ENCODE measurements around the gene MBOAT2. TPM values are rescaled to one million over a fixed set of nuclear protein-coding genes. Genes with fewer than 3 reads are reported as not detected.

MBOAT2 gene
- total RNA-seq, 4 donors from 2014 or later: 20.0 to 83.0 (median 30.3) TPM

DNA sequence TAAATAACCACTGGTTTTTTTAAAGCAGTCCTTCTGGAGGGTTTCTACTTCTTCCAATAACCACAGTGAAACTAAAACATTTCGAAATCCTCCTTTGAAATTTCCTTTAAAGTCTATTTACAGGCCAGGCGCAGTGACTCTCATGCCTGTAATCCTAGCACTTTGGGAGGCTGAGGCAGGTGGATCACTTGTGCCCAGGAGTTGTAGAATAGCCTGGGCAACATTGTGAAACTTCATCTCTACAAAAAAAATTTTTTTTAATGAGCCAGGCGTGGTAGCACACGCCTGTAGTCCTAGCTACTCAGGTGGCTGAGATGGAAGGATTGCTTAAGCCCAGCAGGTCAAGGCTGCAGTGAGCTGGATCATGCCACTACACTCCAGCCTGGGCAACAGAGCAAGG lies 181.3 kb downstream of the MBOAT2 start:
- Histone ChIP-seq H3K36me3 (no peaks in the 10 kb centered on the region), H3K27me3 (no peaks in the 10 kb centered on the region), H3K27ac (peak overlapping the region; percentile 57 to 62), H3K4me1 (no peaks in the 10 kb centered on the region), H3K4me3 (no peak overlapping the region), H3K9me3 (no peaks in the 10 kb centered on the region)
- no peak for DNase-seq
- intact Hi-C loops (cut with DNase I; ENCODE audit: low total_unique reads): no loop called here
- TF ChIP-seq POLR2A (IDR thresholded peaks at IDR 0.05) (no peak), CTCF (IDR thresholded peaks at IDR 0.05) (no peak)

DNA sequence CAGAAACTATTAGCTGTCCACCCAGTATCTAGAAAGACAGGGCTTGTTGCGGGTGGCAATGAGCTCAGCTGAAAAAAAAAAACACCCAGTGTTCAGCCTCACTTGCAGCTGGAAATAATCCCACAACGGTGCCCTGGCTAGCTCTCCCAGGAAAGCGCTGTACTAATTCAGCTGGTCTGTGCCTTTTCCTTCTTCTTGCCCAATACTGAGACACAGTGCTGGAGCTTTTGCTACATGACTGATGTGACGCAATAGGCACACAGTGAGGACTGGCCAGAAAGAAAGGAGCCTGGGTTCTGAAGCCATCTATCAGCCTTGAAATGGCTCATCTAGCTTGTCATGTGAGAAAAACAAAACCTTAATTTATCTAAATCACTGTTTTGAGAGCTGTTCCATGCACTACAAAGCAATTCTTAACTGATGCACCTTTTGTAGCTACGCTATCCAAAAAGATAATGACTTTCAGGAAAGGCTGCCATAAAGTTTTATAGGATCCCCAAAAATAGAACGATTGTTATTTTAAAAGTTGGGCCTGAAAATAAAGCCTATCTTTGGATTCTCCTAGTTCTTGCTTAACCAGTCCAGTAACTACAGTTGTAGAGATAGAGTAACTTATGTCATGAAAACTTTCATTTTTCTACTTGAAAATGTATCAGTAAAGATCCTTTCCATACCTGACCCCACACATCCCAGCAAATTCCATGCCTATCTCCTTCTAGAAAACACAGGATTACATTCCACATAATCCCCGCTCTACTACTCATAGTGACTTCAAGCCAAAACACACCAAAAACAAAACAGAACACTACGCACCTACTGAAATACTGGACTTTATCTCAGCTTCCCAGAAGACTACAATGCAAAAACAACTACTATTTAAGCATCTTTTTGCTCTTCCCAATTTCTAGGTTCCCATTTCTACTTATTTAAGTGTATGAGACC lies 181.9 kb downstream of the MBOAT2 start:
- Histone ChIP-seq H3K27ac (peak overlapping the region; percentile 57 to 62), H3K4me3 (no peak overlapping the region), H3K4me1 (no peaks in the 10 kb centered on the region), H3K9me3 (no peaks in the 10 kb centered on the region), H3K27me3 (no peaks in the 10 kb centered on the region), H3K36me3 (no peaks in the 10 kb centered on the region)
- peak; percentile 48 to 76 for DNase-seq
- intact Hi-C loops (cut with DNase I; ENCODE audit: low total_unique reads): no loop called here
- TF ChIP-seq POLR2A (IDR thresholded peaks at IDR 0.05) (no peak), CTCF (IDR thresholded peaks at IDR 0.05) (no peak)

DNA sequence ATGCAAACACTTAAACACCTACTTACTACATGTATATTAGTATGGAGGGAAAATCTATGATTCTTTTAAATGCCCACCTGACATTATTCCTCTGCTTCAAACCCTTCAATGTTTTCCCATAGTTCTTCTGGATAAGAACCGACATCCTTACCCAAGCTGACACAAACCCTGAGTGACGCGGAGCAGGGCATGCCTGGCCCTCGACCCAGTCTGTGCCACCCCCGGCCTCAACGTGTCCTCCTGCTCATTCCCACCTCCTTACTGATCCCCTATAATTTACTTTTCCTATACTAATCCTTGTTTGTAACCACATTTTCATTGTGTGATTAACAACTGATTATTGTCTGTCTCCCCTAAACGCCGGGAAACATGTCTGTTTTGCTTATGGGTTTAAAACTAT lies 183.5 kb downstream of the MBOAT2 start:
- Histone ChIP-seq H3K36me3 (no peaks in the 10 kb centered on the region), H3K4me1 (no peaks in the 10 kb centered on the region), H3K27ac (peak overlapping the region in 1 of 2 donors; percentile 39)

GRCh38 chr2:8819194-8819593 lies 184.3 kb downstream of the MBOAT2 start:
- Histone ChIP-seq H3K27ac (no peak overlapping the region), H3K9me3 (no peaks in the 10 kb centered on the region), H3K36me3 (no peaks in the 10 kb centered on the region), H3K27me3 (no peaks in the 10 kb centered on the region), H3K4me1 (no peaks in the 10 kb centered on the region), H3K4me3 (no peak overlapping the region)
- DNase-seq: no peak
- intact Hi-C loops (cut with DNase I; ENCODE audit: low total_unique reads): no loop called here
- TF ChIP-seq POLR2A (IDR thresholded peaks at IDR 0.05): no peak
- TF ChIP-seq CTCF (IDR thresholded peaks at IDR 0.05): no peak

More for the DNA sequence above, 183.5 kb downstream of the MBOAT2 start:
- Histone ChIP-seq H3K27me3 (no peaks in the 10 kb centered on the region), H3K9me3 (no peaks in the 10 kb centered on the region), H3K4me3 (no peak overlapping the region)
- intact Hi-C loops (cut with DNase I; ENCODE audit: low total_unique reads): no loop called here
- TF ChIP-seq CTCF (IDR thresholded peaks at IDR 0.05) (no peak), POLR2A (IDR thresholded peaks at IDR 0.05) (no peak)
- DNase-seq: no peak

DNA sequence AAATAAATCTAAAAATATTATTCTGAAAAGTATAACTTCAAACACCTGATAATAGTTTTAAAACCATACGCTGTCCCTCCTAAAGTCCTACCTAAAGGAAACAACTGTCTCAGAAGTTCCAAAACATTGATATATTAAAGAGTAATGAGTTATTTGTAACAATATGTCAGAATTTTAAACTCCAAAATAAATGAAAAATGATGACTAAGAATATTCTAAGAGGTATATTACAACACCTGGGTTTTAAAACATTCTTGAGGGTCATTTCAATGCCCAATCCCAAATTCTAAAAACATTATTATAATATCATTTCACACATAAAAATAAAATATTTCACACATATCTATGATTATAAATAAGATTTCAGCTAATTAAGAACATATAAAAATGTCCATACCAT lies 186.3 kb downstream of the MBOAT2 start:
- H3K4me1 ChIP-seq: no peaks in the 10 kb centered on the region
- no peaks in the 10 kb centered on the region for H3K36me3 ChIP-seq
- no peak overlapping the region for H3K27ac ChIP-seq
- H3K4me3 ChIP-seq: no peak overlapping the region
- H3K9me3 ChIP-seq: no peaks in the 10 kb centered on the region
- no peak for TF ChIP-seq CTCF (IDR thresholded peaks at IDR 0.05)
- no peak for TF ChIP-seq POLR2A (IDR thresholded peaks at IDR 0.05)
- DNase-seq: no peak
- no peaks in the 10 kb centered on the region for H3K27me3 ChIP-seq
- intact Hi-C loops (cut with DNase I; ENCODE audit: low total_unique reads): no loop called here
